HG02970 (cell line): ENCODE results near the gene C1QTNF4.

Experiments
- ATAC-seq: cut with Tn5 transposase; IDR thresholded peaks from one replicate; pipeline ENCODE4 v1.9.1; 2021; ENCODE audit warnings: mild to moderate bottlenecking, moderate library complexity, moderate number of reproducible peaks; ENCODE audit not compliant: unreplicated experiment, low FRiP score

C1QTNF4 gene

GRCh38 chr11:47595029-47595428, 818 bp upstream of the C1QTNF4 start:
- no peak for ATAC-seq

DNA sequence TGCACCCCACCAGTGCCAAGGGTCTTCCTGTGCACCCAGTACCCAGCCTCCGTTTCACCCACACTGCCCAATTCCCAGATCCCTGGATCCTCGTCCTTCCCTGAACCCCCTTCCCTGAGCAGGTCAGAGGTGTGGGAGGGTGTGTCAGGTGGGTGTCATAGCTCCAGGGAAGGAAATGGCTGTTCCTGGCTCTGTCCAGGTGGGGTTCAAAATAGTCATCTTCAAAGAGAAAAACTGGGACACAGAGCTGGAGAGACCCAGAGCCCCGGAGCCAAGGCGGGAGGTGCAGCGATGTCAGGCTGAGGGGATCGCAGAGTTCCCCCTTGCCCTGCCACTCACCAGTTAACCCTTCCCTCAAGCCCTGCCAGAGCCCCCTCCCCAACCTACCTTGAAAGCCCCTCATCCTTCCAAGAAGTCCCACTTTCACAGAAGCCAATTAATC, 698 bp downstream of the C1QTNF4 start:
- ATAC-seq, result no peak

DNA sequence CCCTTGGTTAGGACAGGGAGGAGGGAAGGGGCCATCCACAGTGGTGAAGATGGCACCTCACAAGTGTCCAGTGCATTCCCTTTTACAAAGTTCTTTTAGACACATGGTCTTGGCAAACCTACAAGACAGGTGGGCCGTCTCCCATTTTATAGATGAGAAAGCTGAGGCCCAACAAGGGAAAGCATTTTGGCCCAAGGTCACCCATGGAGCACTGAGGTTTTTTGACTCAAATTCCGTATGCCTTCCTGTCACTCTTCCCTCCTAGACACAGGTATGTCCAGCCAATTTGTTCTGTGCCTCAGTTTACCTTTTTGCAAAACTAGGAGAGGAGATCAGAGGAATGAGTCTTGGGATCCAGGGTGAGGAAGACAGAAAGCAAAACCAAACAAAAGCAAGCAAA, 1.2 kb downstream of the C1QTNF4 start:
- ATAC-seq, result no peak

DNA sequence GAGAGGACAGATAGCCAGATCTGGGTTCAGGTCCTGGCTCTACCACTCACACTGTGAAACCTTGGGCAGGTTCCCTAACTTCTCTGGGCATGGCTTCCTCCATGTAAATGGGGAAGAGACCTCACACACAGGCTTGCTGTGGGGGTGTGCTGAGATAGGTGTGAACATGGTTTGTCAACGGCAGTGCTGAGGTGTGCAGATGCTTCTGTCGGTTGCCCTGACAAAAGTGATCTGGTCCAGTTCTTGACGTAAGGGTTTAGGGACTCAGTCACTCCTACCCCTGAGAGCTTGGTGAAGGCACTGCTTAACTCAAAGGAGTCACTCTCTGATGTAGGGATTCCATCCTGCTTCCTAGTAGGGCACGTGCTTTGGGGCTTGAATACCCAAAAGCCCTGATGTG, 2.0 kb downstream of the C1QTNF4 start:
- no peak for ATAC-seq

GRCh38 chr11:47591764-47592163, 2.4 kb downstream of the C1QTNF4 start:
- no peak for ATAC-seq

DNA sequence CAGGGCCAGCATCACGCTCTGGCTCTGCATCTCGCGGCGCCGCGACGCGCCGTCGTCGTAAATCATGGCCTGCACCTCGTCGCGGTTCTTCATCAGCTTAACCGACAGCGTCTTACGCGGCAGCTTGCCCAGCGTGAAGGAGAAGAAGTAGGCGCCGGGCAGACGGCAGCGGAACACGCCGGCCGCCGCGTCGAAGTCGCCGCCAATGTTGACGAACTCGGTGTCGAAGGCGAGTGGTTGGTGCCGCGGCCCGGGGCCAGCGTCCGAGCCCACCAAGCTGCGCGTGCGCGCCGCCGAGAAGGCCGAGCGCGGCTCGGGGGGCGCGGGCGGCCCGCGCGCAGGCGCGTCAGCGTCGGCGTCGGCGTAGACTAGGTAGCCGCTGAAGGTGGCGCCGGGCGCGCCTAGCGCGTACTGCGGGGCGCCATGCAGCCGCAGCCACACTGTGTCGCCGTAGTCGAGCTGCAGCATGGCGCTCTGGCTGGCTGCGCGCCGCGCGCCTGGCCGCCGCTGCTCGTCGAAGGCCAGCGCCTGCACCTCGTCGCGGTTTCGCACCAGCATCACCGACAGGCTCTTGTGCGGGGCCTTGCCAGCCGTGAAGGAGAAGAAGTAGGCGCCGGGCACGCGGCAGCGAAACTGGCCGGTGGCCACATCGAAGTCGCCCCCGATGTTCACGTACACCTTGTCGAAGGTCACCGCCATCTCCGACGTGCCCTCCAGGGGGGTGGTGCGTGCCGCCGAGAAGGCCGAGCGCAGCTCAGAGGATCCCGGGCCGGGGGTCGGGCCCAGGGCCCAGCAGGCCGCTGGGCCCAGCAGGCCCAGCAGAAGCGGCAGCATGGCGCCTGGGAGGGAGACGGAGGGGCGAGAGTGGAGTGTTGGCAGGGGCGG, 4.0 kb downstream of the C1QTNF4 start:
- no peak for ATAC-seq

GRCh38 chr11:47589584-47589976, 4.6 kb downstream of the C1QTNF4 start:
- no peak for ATAC-seq

DNA sequence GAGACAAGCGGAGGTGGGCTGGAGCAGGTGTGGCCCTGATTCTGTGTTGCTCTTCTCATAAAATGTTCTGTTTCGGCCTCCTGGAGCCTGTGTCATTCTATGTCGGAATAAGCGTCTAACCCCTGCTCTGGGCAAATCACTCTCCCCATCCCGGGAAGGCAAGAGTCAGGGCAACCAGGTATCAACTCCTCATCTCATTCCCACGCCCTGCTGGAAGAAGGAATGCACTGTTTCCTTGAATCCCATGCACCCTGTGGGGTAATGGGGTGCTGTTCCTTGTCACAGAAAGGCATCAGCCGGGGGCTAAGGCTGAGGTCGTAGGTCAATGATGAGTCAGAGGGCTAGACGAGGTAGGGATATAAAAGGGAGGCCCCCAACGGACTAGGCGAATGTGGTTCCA, 5.1 kb downstream of the C1QTNF4 start:
- no peak for ATAC-seq

DNA sequence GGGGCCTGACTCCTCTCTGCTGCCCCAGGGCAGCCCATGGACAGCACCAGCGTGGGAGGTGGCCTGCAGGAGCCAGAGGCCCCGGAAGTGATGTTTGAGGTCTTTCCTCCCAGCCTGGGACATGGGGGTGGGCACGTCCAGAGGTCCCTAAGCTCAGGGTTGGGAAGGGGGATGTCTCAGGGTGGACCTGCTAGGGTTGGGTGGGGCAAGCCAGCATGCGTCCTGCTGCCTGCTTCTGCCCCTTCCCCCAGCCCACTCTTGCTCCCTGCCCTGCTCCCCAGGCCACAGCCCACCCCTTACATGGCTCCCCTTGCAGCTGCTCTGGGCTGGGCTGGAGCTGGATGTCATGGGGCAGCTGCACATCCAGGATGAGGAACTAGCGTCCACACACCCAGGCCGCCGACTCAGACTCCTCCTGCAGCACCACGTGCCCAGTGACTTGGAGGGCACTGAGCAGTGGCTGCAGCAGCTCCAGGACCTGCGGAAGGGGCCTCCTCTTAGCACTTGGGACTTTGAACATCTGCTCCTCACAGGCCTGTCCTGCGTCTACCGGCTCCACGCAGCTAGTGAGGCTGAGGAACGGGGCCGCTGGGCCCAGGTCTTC, 6.4 kb downstream of the C1QTNF4 start:
- ATAC-seq, result no peak

DNA sequence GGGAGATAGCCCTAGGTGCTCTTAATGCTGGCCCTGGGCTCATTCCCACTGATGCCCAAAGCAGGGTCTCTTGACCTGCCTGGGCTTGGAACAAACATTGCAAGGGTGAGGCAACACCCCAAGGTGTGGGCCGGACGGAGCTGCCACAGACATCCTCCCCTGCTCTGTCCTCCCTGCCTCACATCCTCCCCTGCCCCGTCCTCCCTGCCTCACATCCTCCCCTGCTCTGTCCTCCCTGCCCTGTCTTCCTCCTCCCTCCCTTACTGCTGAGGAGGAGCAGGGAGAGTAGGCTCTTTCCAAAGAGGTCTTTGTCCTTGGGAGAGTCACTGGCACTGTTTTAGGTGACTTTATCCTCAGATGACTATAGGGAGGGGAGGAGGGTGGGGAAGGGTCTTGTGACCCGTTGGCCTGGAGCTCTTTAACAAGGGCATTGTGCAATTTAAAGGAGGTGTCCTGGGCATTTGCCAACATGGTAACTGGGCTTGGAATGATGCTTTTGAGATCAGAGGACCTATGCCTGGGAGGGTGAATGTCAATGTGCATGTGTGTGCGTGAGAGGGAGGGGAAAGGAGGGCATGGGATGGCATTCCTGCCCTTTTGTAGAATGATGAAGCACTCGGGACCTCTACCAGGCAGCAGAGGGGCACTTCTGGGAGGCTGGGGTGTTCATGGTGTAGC, 7.0 kb downstream of the C1QTNF4 start:
- ATAC-seq, result no peak

DNA sequence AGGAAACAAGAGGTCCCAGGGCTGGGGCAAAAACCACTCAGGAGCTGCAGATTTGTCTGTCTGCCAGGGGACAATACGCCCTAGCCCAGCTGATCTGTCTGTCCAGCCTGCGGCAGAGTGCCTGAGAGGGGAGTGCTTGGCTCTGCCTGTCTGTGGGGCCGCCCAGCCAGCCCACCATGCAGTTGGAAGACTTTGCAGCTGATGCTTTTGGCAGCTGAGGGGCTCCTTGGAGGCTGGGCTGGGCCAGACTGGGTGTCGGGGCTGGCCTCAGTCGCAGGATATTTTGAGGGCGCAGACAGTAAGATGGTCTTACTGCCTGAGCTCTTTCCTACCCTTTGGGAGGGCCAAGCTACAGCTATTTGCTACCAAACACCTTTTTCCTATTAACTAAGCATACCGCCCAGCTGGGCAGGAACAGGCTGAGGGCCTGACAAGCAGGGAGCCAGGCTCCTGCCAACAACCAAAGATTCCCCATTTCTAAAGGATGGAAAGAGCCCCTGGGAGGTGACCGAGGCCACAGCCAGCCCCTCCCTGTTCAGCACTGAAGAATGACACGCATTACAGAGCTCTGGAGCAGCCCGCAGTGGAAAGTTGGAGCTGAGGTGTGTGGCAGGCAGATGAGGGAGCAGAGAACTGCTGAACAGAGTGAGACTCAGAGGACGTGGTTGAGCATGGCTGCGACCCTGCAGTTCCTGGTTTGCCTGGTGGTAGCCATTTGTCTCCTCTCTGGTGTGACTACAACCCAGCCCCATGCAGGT, 7.9 kb downstream of the C1QTNF4 start, which contains the start of gene FAM180B:
FAM180B (plus strand) TSS at position 581 of the 758 bp plus-strand sequence; CDS start at position 672, 91 bp downstream.
- ATAC-seq, result no peak

DNA sequence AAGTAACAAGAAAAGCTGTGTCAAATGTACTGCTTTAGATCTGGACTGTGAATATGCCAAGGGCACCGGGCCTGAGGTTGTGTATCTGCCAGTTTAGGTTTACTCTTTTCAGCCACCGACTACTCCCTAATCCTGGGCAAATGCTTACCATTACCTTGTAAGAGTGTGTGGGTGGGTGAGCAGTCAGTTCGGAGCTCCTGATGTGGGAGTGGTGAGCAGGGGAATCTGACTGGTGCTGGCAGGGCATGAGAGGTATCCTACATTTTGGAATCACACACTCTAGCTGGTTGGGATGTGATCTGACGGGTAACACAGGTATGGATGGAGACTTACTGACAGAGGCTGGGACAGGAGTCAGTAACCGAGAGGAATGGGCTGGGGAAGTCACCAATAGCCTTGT, 10.4 kb downstream of the C1QTNF4 start:
- no peak for ATAC-seq

GRCh38 chr11:47578524-47579494, 15.4 kb downstream of the C1QTNF4 start, which contains the start of the genes KBTBD4 and NDUFS3:
Gene KBTBD4 (minus strand): TSS chr11:47578970. CDS start chr11:47578951, 19 bp downstream.
Gene NDUFS3 (plus strand): TSS chr11:47579074. CDS start chr11:47579092, 18 bp downstream.
- peak; percentile 85 for ATAC-seq

GRCh38 chr11:47577460-47578041, 16.7 kb downstream of the C1QTNF4 start:
- ATAC-seq, result no peak

DNA sequence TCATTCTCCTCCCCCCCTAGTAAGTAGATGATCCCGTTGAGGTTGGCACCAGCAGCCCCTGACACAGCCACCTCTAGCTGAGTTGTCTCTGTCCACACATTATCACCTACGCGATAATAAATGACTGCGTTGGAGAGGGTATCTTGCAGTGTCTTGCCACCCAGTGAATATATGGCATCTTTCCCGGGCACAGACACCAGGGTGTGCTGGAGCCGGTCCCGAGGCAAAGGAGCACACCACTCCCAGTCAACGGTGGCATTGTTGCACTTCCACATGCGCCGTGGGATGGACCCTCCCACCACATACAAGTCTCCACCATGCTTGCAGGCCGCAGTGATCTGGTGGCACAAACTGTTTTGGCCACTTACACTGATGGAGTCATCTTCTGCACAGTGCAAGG, 20.9 kb downstream of the C1QTNF4 start:
- ATAC-seq, result no peak

DNA sequence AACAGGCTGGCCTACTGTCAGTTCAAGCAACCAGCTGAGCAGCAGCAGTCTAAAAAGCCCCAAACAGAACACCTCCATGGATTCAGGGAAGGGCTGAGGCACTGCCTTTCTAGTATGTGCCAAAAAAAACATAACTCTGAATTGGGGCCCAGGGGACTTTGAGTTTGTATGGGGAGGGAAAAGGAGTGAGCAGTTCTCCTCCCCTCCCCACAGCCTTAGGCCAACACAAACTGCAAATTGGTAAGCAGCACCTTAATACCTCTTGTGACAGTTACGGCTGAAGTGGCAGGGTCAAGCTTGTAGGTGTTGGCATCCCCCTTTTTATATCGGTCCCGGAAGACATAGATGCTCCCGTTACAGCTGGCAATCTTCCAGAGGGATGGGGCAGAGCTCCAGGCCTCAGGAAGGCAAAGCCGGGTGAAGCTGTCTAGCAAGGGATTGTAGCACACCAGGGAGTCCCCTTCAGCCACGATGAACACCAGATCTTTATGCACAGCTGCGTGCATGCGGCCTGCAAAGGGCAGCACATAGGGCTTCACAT, 21.4 kb downstream of the C1QTNF4 start:
- no peak for ATAC-seq

GRCh38 chr11:47571895-47572294, 22.3 kb downstream of the C1QTNF4 start:
- no peak for ATAC-seq

DNA sequence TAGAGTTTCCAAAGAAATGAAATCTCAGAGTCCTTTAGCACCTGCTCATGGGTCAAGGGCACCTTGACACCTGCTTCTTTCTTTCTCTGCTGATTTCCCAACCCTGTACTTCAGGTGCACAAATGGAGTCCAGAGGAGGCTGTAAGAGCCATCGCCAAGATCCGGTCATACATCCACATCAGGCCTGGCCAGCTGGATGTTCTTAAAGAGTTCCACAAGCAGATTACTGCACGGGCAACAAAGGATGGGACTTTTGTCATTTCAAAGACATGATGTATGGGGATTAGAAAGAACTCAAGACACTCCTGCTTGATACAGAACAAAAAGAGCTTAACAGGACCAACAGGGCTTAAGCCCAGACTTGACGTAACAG, 22.9 kb downstream of the C1QTNF4 start:
- ATAC-seq, result no peak
